ENCODE measurements around the gene MYH11.
"Not testable (repeated sequence)": the region's sequence is repeated elsewhere in the genome, so short reads cannot be mapped to it uniquely, and the experiment has no call there.

The MYH11 gene

GRCh38 chr16:15809297-15809696 lies 47.5 kb downstream of the MYH11 start:
- not testable (repeated sequence) for DNase-seq (ENCODE audit: low read depth)

- DNase-seq (ENCODE audit: low read depth), result no peak
Measured at GRCh38 chr16:15808071-15808470, 48.8 kb downstream of the MYH11 start.

- peak; percentile 12 for DNase-seq (ENCODE audit: low read depth)
Measured at GRCh38 chr16:15807603-15808009, 49.2 kb downstream of the MYH11 start.

- DNase-seq (ENCODE audit: low read depth), result no peak
Measured at GRCh38 chr16:15803618-15804017, 53.2 kb downstream of the MYH11 start.

GRCh38 chr16:15799851-15800495 lies 56.9 kb downstream of the MYH11 start:
- DNase-seq (ENCODE audit: low read depth), result no peak

- no peak for DNase-seq (ENCODE audit: low read depth)
Measured at GRCh38 chr16:15798671-15799070, 58.2 kb downstream of the MYH11 start.

GRCh38 chr16:15796885-15797284 lies 59.9 kb downstream of the MYH11 start:
- no peak for DNase-seq (ENCODE audit: low read depth)

- DNase-seq (ENCODE audit: low read depth), result no peak
Measured at GRCh38 chr16:15795615-15796014, 61.2 kb downstream of the MYH11 start.

GRCh38 chr16:15792563-15792971 lies 64.3 kb downstream of the MYH11 start:
- DNase-seq (ENCODE audit: low read depth), result no peak

- peak; percentile 16 for DNase-seq (ENCODE audit: low read depth)
Measured at GRCh38 chr16:15790458-15790857, 66.4 kb downstream of the MYH11 start.

GRCh38 chr16:15789816-15790215 lies 67.0 kb downstream of the MYH11 start:
- not testable (repeated sequence) for DNase-seq (ENCODE audit: low read depth)

GRCh38 chr16:15788846-15789239 lies 68.0 kb downstream of the MYH11 start:
- no peak for DNase-seq (ENCODE audit: low read depth)

- DNase-seq (ENCODE audit: low read depth), result no peak
Measured at GRCh38 chr16:15786501-15786900, 70.3 kb downstream of the MYH11 start.

GRCh38 chr16:15785386-15786059 lies 71.3 kb downstream of the MYH11 start:
- DNase-seq (ENCODE audit: low read depth), result no peak

- no peak for DNase-seq (ENCODE audit: low read depth)
Measured at GRCh38 chr16:15783985-15784384, 72.8 kb downstream of the MYH11 start.

- DNase-seq (ENCODE audit: low read depth), result no peak
Measured at GRCh38 chr16:15782573-15783365, 74.1 kb downstream of the MYH11 start.

GRCh38 chr16:15781650-15782049 lies 75.2 kb downstream of the MYH11 start:
- DNase-seq (ENCODE audit: low read depth), result no peak

- no peak for DNase-seq (ENCODE audit: low read depth)
Measured at GRCh38 chr16:15780805-15781204, 76.0 kb downstream of the MYH11 start.

- no peak for DNase-seq (ENCODE audit: low read depth)
Measured at GRCh38 chr16:15779664-15780351, 77.0 kb downstream of the MYH11 start.

- DNase-seq (ENCODE audit: low read depth), result no peak
Measured at GRCh38 chr16:15778999-15779614, 77.7 kb downstream of the MYH11 start.

GRCh38 chr16:15778204-15778743 lies 78.6 kb downstream of the MYH11 start:
- DNase-seq (ENCODE audit: low read depth), result no peak

Data from iris pigment epithelial cell (primary cell).